Upper lobe of left lung (tissue), 4 donors: Measurements from ENCODE around the gene CNN1.

Experiments used
- CTCF ChIP-seq, 6 experiments: fragments of 450-650 bp in 4 of 6; fragments of 200-600 bp in 2 of 6; sonication (generic) in 2 of 6; IDR thresholded peaks; one replicate each; pipeline ENCODE4 v1.5.1; 2016 to 2019; ENCODE audit warnings: antibody characterized with exemption in 6 of 6
- EP300 ChIP-seq, 4 donors: sonication (generic); formaldehyde crosslinking; IDR thresholded peaks; one replicate each; pipeline ENCODE4 v1.5.1; 2017; ENCODE audit warnings: antibody characterized with exemption in 4 of 4, control low read depth in 2 of 4

GRCh38 chr19:11504502-11505031, 34.1 kb upstream of the CNN1 start:
- TF ChIP-seq CTCF (IDR thresholded peaks at IDR 0.05), result no peak
- TF ChIP-seq EP300 (IDR thresholded peaks at IDR 0.05), result no peak
